CD4-positive, alpha-beta T cell treated with Interleukin-2 at 100 ng/mL for 4 hours (primary cell): ENCODE measurements around the gene CWH43.
"Not testable (repeated sequence)": the region's sequence is repeated elsewhere in the genome, so short reads cannot be mapped to it uniquely, and the experiment has no call there.

Experiments
- DNase-seq: peaks from one replicate; pipeline ENCODE4 v3.0.0-alpha.2; 2020; ENCODE audit warnings: low spot score

The CWH43 gene

DNA sequence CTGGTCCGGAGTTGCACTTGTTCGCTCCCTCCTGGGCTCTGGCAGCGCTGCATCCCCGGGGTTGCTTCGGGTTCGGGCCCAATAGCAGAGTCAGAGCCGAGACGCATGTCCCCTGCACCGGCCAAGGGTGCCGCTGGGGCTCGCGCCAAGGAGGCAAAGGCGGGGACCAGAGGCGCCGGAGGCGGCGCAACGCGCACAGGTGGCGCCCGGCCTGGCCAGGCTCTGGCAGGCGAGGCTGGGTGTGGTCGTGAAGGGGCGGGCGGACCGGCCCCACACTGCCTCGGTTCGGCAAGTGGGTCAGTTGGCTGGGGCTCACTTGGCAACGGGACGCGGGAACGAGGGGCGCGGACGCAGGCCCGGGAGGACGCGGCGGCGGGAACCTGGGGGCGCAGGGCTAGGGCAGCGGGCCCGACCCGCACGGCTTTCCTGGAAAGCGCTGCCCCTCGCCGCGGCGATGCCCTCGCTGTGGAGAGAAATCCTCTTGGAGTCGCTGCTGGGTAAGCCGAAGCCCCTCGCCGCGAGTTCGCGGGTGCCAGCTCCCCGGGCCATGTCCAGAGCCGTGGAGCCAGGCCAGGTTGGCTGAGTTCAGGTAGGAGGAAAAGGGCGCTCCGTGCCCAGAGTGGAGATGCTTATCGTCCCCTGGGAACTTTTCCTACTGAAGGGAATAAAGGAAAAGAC lies at the start of gene CWH43:
CWH43 (plus strand) TSS at position 300 of the 678 bp plus-strand sequence; CDS start at position 455, 155 bp downstream.
- no peak for DNase-seq

GRCh38 chr4:48937033-48937432 lies 49.0 kb upstream of the CWH43 start:
- DNase-seq: no peak

DNA sequence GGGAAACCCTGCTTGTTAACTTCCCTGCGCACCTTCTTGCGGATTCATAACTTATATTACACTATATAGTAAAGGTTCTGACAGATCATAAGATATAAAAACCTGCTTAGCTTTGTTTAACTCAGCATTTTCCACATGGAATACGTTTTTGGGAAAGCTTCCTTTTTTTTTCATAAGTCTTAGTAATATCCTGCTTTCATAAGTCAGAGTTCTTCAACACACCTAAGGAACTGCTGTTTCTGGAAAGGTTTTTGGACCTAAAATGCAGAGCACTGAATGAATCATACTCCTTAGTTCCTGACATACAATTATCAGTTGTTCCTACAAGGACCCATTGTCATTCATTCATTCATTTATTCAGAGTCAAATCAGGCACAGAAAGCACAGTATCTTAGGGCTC lies 47.2 kb upstream of the CWH43 start:
- no peak for DNase-seq

- DNase-seq: no peak
Measured at GRCh38 chr4:48939785-48940184, 46.3 kb upstream of the CWH43 start.

- DNase-seq: no peak
Measured at GRCh38 chr4:48943387-48943786, 42.7 kb upstream of the CWH43 start.

DNA sequence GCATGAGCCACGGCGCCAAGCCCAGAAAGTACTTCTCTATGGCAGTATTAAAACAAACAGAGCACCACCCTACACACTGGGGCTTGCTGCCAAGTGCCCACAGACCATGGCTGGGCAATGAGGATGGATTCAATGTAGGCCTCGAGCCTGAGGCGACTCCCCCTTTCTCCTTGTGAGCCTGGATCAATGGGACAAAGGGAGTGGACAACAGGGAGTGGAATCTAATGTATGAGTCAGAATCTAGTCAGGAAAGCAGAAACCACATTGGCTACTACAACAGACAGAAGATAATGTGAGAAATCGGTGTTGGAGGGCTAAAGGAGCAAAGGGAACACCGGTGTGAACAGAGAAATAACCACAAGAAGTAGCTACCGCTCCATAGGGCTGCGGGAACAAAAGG lies 41.8 kb upstream of the CWH43 start:
- no peak for DNase-seq

DNA sequence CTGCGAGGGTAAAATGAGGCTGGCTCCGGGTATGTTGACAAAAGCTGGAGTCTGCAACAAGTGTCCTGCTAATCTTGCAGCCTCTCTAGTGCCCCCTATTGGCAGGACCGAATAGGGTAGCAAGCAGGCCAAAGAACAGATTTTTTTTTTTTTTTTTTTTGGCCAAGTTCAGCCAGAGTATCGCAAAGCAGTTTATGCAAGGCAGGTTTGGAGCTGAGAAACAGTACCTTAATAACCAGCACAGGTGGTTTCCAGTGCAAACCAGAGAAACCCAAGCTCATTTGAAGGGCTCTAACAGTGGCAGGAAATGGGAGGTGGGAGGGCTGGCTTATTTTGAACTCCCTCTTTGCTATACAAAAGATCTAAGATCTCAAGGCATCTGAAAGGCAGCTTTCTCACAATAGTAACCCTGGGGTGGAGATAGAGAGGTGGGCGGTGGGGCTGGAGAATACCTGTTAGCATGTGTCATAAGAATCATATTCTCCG lies 41.3 kb upstream of the CWH43 start:
- peak; percentile 31 for DNase-seq

DNA sequence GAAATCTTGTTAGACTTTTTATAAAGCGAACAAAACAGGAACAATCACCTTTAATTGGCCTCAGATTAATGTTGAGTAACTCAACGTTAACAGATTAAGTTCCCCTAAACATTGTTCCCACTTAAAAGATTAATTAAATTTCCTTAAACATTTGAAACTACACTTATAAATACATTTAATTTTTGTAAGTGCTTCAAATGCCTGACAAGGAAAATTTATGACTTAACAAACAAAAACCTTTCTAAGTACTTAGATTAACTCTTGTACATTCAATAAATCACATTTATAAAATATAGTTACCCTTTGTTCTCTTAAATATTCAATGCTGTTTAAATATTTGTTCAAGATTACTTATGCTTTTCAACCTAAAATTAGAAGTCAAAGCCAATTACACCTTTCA lies 40.1 kb upstream of the CWH43 start:
- no peak for DNase-seq

DNA sequence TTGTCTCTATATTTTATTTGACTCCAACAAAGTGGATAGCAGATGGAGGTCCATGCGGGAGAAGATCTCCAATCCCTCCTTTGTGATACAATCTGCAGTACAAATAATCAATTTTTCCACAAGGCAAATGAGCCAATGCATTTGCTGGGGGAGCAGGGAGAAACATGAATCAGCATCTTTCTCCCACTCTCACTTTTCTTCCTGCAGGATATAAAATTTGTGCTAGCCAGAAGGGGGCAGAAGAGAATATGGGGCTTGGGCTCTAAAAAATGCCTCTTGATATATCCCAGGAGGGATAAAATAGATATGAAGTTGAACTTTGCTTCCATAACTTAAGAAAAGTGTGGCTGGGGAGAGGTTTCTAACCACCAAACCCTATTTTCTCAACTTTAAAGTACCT lies 38.3 kb upstream of the CWH43 start:
- DNase-seq: no peak

DNA sequence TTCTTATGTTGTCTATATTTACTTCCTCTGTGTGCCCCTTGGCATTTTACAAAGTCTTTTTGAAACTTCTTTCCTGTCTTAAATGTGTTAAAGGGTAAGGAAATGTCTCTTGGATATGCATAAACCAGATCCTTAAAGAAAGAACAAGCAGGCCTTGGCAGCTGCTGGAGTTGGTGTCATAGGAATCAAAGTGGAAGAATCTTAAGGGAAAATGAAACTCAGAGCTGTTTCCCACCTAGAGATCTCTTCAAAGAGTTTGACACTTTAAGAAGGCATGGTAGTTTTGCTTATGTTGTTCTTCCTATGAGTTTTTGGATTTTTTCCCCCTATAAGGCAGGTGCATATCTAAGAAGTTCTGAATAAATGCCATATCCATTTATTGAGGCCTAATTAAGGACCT lies 37.0 kb upstream of the CWH43 start:
- DNase-seq: no peak

DNA sequence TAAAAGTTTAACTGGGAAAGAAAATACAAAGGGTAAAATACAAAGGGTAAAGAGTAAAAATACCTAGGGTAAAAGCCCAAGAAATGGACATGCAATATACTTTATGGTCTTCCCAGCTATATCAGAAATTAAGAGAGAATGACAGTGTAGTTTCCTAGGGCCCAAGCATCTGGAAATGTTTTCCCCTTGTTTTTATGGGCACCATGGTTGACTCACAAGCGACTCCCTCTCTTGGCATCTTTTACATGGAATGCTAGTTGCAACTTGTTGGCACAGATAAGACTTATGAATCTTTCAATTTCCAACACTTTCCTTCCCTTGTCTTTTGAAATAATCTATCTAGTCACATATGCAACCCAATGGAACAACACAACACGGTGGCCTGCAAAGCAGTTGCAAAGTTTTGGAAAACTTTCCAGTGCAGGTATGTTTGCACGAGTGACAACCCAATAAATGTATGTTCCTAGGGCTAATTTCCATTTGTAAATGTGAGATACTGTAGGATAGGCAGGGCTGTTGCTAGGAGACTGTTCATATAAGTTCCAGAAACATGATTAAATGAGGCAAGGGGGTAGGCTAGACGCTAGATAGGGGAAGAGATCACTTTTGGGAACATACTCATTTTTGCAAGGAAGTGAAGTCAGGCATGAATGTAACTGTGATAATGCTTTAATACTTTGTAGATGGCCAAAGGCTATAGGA lies 36.4 kb upstream of the CWH43 start:
- no peak for DNase-seq

DNA sequence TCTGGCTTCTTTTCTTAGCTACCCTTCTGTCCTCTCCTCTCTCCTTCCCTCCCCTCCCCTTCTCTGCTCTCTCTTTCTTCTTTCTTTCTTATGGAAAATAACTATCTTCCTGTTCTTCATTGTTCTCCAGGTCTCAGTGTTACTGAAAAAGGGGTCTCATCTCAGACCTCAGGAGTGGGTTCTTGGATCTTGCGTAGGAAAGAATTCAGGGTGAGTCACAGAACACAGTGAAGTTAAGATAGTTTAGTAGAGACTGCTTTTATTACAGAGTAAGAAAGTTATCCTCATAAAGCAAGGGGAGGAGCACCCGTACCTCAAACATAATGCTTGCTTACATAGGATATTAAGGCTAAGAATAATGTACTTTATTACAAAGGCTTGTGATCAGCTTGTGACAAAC lies 31.8 kb upstream of the CWH43 start:
- DNase-seq: no peak

DNA sequence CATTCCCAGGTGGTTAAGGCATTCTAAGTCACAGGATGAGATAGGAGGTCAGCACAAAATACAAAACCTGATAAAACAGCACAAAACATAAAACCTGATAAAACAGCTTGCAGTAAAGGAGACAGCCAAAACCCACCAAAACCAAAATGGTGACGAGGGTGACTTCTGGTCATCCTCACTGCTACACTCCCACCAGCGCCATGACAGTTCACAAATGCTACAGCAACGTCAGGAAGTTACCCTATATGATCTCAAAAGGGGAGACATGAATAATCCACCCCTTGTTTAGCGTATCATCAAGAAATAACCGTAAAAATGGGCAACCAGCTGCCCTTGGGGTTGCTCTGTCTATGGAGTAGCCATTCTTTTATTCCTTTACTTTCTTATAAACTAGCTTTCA lies 28.7 kb upstream of the CWH43 start:
- not testable (repeated sequence) for DNase-seq

DNA sequence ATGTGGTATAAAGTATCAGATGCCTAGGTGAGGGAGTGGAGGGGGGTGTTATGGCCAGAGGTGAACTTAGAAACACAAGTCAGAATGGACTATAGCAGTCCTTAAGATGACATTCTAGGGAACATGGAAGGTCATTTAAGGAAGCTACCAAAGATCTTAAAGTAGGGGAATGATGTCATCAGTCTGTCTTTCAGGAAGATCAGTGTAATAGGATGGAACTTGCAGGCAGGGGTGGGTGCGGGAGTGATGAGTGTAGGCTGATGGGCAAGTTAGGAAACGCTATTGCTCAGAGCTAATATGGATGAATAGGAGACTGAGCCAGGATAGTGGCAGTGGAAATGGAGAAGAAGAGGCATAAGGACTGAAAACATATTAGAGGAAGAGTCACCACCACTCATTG lies 27.5 kb upstream of the CWH43 start:
- no peak for DNase-seq

DNA sequence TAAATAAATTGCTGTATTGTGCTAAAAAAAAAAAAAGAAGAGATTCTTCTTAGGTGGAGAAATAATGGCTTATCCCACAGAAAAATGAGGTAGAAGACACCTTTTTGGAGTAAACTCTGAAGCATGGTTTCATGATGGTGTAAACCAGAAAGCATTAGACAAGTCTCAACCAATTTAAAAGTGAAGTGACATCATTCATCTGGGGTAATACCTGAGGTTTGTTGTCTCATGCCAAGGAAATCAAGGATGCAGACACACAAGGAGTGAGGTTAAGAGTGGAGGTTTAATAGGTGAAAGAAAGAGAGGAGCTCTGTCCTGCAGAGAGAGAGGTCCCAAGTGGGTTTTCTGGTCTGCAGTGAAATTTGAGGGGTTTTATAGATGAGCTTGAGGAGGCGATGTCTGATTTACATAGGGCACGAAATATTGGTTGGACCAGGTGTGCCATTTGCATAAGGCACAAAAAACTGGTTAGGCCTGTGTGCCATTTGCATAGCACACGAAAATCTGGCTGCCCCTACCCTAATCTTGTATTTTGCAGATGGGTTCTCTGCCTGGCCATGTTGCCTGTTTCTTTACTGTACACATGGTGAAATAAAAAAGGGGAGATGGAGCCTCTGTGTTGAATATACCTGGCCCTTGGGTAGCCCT lies 25.0 kb upstream of the CWH43 start:
- DNase-seq: no peak

GRCh38 chr4:48962636-48963035 lies 23.4 kb upstream of the CWH43 start:
- DNase-seq: no peak

DNA sequence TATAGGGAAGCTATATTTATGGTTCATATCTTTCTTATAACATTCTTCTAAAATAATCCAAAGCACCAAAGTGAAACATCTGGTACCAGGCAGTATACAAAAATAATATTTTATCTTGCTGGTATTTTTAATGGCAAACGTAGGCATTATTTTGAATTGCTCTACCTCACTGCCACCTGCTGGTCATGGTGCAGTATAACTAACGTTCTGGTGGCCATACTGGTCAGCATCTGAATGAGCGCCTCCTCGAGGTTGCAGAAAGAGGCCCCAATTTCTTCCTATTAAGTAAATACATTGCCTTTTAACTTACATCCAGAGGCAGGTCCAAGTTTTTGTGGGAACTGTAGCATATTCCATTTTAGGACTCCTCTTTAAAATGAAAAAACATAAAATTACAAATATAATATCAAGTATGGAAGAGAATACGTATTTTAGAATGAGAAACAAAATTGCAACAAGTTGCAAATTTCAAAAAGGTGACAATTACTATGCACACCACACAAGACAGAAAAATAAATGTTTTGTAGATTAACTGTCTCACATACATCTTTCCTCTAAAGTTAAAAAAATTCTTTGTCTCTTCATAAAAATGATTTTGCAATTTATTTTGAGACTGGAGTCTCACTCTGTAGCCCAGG lies 22.9 kb upstream of the CWH43 start:
- DNase-seq: peak; percentile 85

- DNase-seq: no peak
Measured at GRCh38 chr4:48967101-48967500, 19.0 kb upstream of the CWH43 start.

DNA sequence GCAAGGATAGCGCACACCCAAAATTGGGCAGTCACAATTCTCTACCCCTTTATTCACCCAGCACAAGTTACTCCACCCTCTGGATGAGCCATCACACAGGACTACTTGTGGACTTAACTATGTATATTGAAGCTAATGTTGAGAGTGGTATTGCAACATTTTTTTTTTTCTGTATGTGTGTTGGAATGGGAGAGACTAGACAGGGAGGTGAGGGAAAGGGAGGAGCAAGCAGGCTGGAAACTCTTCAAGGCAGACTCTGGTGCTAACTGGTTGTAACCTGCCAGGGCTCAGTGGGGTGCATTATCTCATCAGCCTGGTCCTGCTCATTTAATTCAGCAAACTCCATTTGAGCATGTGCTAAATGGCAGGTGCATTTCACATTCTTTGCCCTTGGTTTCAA lies 18.4 kb upstream of the CWH43 start:
- DNase-seq: no peak

GRCh38 chr4:48968814-48969213 lies 17.3 kb upstream of the CWH43 start:
- no peak for DNase-seq

DNA sequence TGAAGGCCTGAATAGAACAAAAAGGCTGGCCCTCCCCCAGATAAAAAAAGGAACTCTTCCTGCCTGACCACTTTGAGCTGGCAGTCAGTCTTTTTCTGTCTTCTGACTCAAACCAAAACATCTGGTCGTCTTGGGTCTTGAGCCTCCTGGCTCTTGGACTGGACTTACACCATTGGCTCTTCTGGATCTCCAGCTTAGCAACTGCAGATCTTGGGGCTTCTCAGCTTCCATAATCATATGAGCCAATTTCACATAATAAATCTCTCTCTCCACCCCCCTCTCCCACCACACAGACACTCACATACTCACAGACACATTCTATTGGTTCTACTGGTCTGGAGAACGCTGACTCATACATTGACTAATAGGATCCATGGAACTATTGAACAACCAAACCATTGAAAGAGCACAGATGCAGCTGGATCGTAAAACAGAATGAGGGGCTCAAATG lies 15.6 kb upstream of the CWH43 start:
- DNase-seq: no peak

DNA sequence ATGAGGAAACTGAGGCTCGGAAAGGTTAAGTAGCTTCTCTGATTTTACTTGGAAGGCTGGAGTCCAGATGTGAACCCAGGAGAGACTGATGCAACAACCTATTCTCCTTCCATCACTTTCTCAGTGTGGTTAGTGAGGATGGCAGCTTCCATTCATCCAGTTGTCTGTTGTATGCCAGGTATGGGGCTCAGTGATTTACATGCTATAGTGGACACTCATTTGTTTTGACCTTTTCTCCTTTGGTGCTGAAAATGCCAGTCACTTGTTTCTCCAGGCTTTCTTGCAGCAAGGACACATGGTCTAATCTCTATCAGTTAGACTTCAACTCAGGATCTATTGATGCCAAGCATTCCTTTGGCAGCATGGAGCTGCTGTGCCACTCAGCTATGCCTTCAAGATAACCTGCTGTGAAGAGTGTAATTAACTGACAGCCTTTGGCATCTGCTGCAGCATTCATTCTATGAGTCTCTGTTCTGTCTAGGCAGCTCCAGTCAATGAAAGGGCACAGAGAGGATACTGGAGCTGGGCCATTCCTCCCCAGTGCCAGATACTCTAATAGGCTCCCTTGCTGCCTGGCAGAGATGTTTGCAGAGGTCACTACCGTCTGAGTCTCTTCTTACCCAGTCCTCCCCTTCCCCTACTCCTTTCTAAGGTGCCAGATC lies 11.0 kb upstream of the CWH43 start:
- DNase-seq: no peak
